Esophagus squamous epithelium (tissue), 4 donors: ENCODE data around the gene AXIN1.

ENCODE experiments used
- POLR2A ChIP-seq, 4 donors: fragments of 450-650 bp; IDR thresholded peaks; one replicate each; pipeline ENCODE4 v1.6.1; 2017; ENCODE audit warnings: antibody characterized with exemption in 4 of 4, mild to moderate bottlenecking in 4 of 4, moderate library complexity in 3 of 4
- TF ChIP-seq, protein P1 (sequence below), 6 experiments: fragments of 450-650 bp in 4 of 6; fragments of 200-600 bp in 2 of 6; sonication (generic) in 2 of 6; IDR thresholded peaks; one replicate each; pipeline ENCODE4 v1.5.1; 2016 to 2019; ENCODE audit warnings: antibody characterized with exemption in 6 of 6, mild to moderate bottlenecking in 4 of 6, moderate library complexity in 4 of 6

DNA sequence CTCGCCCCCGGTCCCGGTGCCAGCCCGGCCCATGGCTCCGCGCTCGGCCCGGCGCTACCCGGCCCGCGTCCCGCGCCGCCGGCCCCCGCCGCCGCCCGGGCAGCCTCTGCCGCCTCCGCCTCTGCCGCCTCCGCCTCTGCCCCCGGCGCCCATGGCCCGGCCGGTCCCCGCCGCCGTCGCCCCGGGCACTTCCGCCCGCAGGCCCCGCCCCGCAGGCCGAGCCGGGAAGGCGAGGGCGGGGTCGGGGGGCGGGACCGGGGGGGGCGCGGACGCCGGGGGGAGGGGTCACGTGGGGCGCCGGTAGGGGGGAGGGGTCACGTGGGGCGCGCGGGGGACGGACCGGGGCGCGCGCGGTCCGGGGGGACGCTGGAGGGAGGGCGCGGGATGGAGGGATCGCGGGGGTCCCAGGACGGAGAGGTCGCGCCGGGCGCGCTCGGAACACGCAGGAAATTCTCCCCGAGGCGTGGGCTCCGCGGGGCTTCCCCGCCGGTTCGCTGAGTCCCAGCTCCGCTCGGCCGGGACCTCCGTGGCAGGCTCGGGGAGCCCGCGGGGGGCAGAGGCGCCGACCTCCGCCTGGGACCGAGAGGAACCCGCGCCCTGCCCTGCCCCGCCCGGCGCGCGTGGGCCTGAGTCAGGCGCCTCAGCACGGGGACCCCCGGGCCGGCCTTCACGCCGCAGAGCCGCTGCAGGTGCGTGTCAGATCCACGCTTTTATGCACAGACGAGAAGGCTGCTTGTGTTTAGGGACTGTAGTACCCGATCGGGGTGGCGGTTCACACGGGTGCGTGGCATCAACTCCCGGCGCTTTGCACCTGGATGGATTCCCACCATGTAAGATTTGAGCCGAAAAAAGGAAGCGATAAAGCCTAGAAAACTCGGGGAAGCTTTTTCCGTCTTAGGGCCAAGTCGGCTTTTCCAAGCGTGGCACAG is 29.5 kb upstream of the AXIN1 start, which contains the start of gene PGAP6:
- TF ChIP-seq, protein P1, sequence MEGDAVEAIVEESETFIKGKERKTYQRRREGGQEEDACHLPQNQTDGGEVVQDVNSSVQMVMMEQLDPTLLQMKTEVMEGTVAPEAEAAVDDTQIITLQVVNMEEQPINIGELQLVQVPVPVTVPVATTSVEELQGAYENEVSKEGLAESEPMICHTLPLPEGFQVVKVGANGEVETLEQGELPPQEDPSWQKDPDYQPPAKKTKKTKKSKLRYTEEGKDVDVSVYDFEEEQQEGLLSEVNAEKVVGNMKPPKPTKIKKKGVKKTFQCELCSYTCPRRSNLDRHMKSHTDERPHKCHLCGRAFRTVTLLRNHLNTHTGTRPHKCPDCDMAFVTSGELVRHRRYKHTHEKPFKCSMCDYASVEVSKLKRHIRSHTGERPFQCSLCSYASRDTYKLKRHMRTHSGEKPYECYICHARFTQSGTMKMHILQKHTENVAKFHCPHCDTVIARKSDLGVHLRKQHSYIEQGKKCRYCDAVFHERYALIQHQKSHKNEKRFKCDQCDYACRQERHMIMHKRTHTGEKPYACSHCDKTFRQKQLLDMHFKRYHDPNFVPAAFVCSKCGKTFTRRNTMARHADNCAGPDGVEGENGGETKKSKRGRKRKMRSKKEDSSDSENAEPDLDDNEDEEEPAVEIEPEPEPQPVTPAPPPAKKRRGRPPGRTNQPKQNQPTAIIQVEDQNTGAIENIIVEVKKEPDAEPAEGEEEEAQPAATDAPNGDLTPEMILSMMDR (IDR thresholded peaks at IDR 0.05) = no peak
- TF ChIP-seq POLR2A (IDR thresholded peaks at IDR 0.05) = peak in 1 of 4 donors; percentile 34
